Lower leg skin (tissue), 4 donors: Measurements from ENCODE around the gene GJC2. TPM values are rescaled to one million over a fixed set of nuclear protein-coding genes. Genes with fewer than 3 reads are reported as not detected.
A peak's percentile ranks its signal among the peaks of the same experiment; 100 is the strongest.

Experiments used
- DNase-seq, 2 donors: peaks; one replicate each; pipeline ENCODE4 v3.0.0-alpha.2; 2019; ENCODE audit warnings: low spot score in 2 of 2
- H3K4me3 ChIP-seq: fragments of 200-600 bp; sonication (generic); 2 replicates; pipeline ENCODE4 v1.5.1; 2017; ENCODE audit warnings: mild to moderate bottlenecking, low read depth; ENCODE audit not compliant: poor library complexity, severe bottlenecking
- CTCF ChIP-seq, 3 donors: fragments of 450-650 bp; IDR thresholded peaks; one replicate each; pipeline ENCODE4 v1.5.1; 2016; ENCODE audit warnings: antibody characterized with exemption in 3 of 3, mild to moderate bottlenecking in 3 of 3, moderate library complexity in 2 of 3
- POLR2A ChIP-seq, 2 donors: fragments of 450-650 bp; IDR thresholded peaks; one replicate each; pipeline ENCODE4 v1.6.1; 2016 to 2017; ENCODE audit warnings: antibody characterized with exemption in 2 of 2, mild to moderate bottlenecking in 1 of 2, moderate library complexity in 1 of 2
- WGBS, 2 donors: methylation state at CpG; one replicate each; pipeline ENCODE4 v1.1.5; 2018; 5-methylcytosine and 5-hydroxymethylcytosine counted together
- intact Hi-C: fragments of 100-400 bp; cut with DNase I; formaldehyde crosslinking; loops from one replicate; pipeline ENCODE4 v1.15.0; 2023; ENCODE audit warnings: low total_unique reads
- total RNA-seq, 4 donors: library from RNA; depleted of rRNA; stranded (reverse); fragments of >200 nt; gene quantifications; one replicate each; pipeline ENCODE4 v1.1.0, GENCODE V29; 2016

GJC2 gene
- total RNA-seq, 4 donors from 2014 or later: 1.3 to 3.3 (median 2.6) TPM

- TF ChIP-seq POLR2A (IDR thresholded peaks at IDR 0.05) (no peak), CTCF (IDR thresholded peaks at IDR 0.05) (no peak)
- intact Hi-C loops: no loop called here
- DNase-seq: peak; percentile 78 to 91
- H3K4me3 ChIP-seq: peak overlapping the region; percentile 86
- WGBS, 2 donors: 8 to 25% methylated on average over 26 to 27 of the region's 27 CpGs
These were observed 8.3 kb upstream of the GJC2 start for GRCh38 chr1:228141226-228142044.

GRCh38 chr1:228142155-228142691 is 7.5 kb upstream of the GJC2 start:
- peak; percentile 35 to 85 for DNase-seq
- WGBS, 2 donors: 41 to 51% methylated on average over 15 to 16 of the region's 16 CpGs
- intact Hi-C loops: no loop called here
- no peak overlapping the region for H3K4me3 ChIP-seq
- TF ChIP-seq POLR2A (IDR thresholded peaks at IDR 0.05) (no peak), CTCF (IDR thresholded peaks at IDR 0.05) (no peak)

- TF ChIP-seq POLR2A (IDR thresholded peaks at IDR 0.05) (no peak), CTCF (IDR thresholded peaks at IDR 0.05) (no peak)
- H3K4me3 ChIP-seq: no peak overlapping the region
- 42 to 47% methylated on average over 10 of the region's 11 CpGs for WGBS, 2 donors
- intact Hi-C loops: no loop called here
- peak in 1 of 2 donors; percentile 86 for DNase-seq
These were observed 7.0 kb upstream of the GJC2 start for GRCh38 chr1:228142701-228143136.

GRCh38 chr1:228143480-228144192 is 6.1 kb upstream of the GJC2 start:
- intact Hi-C loops: no loop called here
- 63 to 66% methylated on average over 12 of the region's 12 CpGs for WGBS, 2 donors
- H3K4me3 ChIP-seq: no peak overlapping the region

More at GRCh38 chr1:228143480-228144192, 6.1 kb upstream of the GJC2 start:
- no peak for DNase-seq
- TF ChIP-seq POLR2A (IDR thresholded peaks at IDR 0.05): no peak
- peak in 1 of 3 donors; percentile 13 for TF ChIP-seq CTCF (IDR thresholded peaks at IDR 0.05)
